ENCODE measurements around the gene CFAP299. TPM values are rescaled to one million over a fixed set of nuclear protein-coding genes. Genes with fewer than 3 reads are reported as not detected.

Gene CFAP299
- polyA plus RNA-seq, 2 of the 4 experiments (the other 2 are of a cell fraction) = not detected

- CTCF ChIA-PET = no interaction called here
- ATAC-seq (no peak), DNase-seq (ENCODE audit: low read depth in 1 of 2, low spot score in 1 of 2) (no peak), FAIRE-seq (no peak)
- Histone ChIP-seq H3K4me3 (no peak overlapping the region), H3K27ac (no peak overlapping the region), H3K9me3 (no peaks in the 10 kb centered on the region), H3K4me2 (no peak overlapping the region), H3K4me1 (no peaks in the 10 kb centered on the region)
- 37% methylated on average over 1 of the region's 1 CpG for WGBS (ENCODE audit: missing lambda C conversion rate)
- POLR2A ChIA-PET = no interaction called here
- TF ChIP-seq RCOR1 (IDR thresholded peaks at IDR 0.05; ENCODE audit: low read depth, low read length) (no peak), KDM1A (IDR thresholded peaks at IDR 0.05; ENCODE audit: low read depth) (no peak)
These were observed 124.5 kb downstream of the CFAP299 start for GRCh38 chr4:80459918-80460473.

GRCh38 chr4:80461412-80461811 is 125.9 kb downstream of the CFAP299 start:
- no peak for DNase-seq (ENCODE audit: low read depth in 1 of 2, low spot score in 1 of 2)
- no peak overlapping the region for H3K4me3 ChIP-seq
- POLR2A ChIA-PET = no interaction called here
- CTCF ChIA-PET = no interaction called here
- TF ChIP-seq HOXB5 (CRISPR knock-in tag; IDR thresholded peaks at IDR 0.05) (no peak), RAD21 (conservative IDR thresholded peaks at IDR 0.05 in 1 of 2, IDR thresholded peaks at IDR 0.05 in 1 of 2) (no peak), HDAC2 (IDR thresholded peaks at IDR 0.05) (no peak), ESRRA (IDR thresholded peaks at IDR 0.05; ENCODE audit: borderline replicate concordance, low read length) (no peak), RCOR1 (IDR thresholded peaks at IDR 0.05; ENCODE audit: low read depth, low read length) (no peak), NPAS2 (CRISPR knock-in tag; IDR thresholded peaks at IDR 0.05; ENCODE audit: borderline replicate concordance) (no peak), TP53 (CRISPR knock-in tag; IDR thresholded peaks at IDR 0.05) (no peak), EP300 (IDR thresholded peaks at IDR 0.05) (no peak), HOXB13 (CRISPR knock-in tag; IDR thresholded peaks at IDR 0.05; ENCODE audit: low read depth) (no peak), ZFP36 (IDR thresholded peaks at IDR 0.05; ENCODE audit: borderline replicate concordance, partially characterized antibody) (no peak)
- TF ChIP-seq, protein P1, sequence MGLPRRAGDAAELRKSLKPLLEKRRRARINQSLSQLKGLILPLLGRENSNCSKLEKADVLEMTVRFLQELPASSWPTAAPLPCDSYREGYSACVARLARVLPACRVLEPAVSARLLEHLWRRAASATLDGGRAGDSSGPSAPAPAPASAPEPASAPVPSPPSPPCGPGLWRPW (IDR thresholded peaks at IDR 0.05) = no peak
- no peaks in the 10 kb centered on the region for H3K9me3 ChIP-seq
- H3K27ac ChIP-seq = no peak overlapping the region
- WGBS (ENCODE audit: missing lambda C conversion rate) = 38% methylated on average over 1 of the region's 1 CpG
- H3K4me2 ChIP-seq = no peak overlapping the region
- H3K4me1 ChIP-seq = no peaks in the 10 kb centered on the region
- ATAC-seq = no peak
- FAIRE-seq = no peak

DNA sequence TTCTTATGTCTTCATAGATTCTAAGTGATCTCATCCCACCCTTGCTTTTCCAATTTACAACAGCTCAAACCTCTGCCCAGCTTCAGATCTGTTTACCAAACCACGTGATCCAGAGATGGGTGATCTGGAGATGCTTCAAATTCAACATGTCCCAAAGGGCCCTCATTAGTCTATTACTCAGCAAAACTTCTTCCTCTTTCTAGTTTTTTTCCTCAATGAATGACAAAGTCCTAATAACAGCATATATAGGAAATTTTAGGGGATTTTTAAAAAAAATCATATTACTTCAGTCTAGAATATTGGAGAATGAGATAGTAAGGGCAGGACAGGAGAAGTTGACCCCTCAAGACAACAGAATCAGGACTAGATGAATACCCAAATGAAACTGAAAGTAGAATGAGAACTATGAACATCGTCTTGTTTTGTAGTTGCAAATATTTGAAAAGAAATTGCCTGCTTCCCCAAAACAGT is 127.1 kb downstream of the CFAP299 start:
- H3K4me2 ChIP-seq = no peak overlapping the region
- POLR2A ChIA-PET = no interaction called here
- no peaks in the 10 kb centered on the region for H3K9me3 ChIP-seq
- no peak for DNase-seq (ENCODE audit: low read depth in 1 of 2, low spot score in 1 of 2)
- ATAC-seq = no peak
- no peaks in the 10 kb centered on the region for H3K4me1 ChIP-seq
- WGBS (ENCODE audit: missing lambda C conversion rate) = 16% methylated on average over 2 of the region's 2 CpGs
- FAIRE-seq = no peak
- CTCF ChIA-PET = no interaction called here
- H3K4me3 ChIP-seq = no peak overlapping the region
- H3K27ac ChIP-seq = no peak overlapping the region
- no peak for TF ChIP-seq USF2 (IDR thresholded peaks at IDR 0.05)
- TF ChIP-seq POLR2AphosphoS2 (conservative IDR thresholded peaks at IDR 0.05; ENCODE audit: low read length) = no peak
- no peak for TF ChIP-seq RFX5 (IDR thresholded peaks at IDR 0.05)
- no peak for TF ChIP-seq GATA3 (IDR thresholded peaks at IDR 0.05; ENCODE audit: borderline replicate concordance)
- no peak for TF ChIP-seq EHF (CRISPR knock-in tag; IDR thresholded peaks at IDR 0.05)
- no peak for TF ChIP-seq ZNF302 (CRISPR knock-in tag; IDR thresholded peaks at IDR 0.05)
- TF ChIP-seq CEBPB (IDR thresholded peaks at IDR 0.05) = no peak
- TF ChIP-seq ZFP36 (IDR thresholded peaks at IDR 0.05; ENCODE audit: borderline replicate concordance, partially characterized antibody) = no peak
- TF ChIP-seq RARB (CRISPR knock-in tag; IDR thresholded peaks at IDR 0.05) = no peak
- TF ChIP-seq, protein P2, sequence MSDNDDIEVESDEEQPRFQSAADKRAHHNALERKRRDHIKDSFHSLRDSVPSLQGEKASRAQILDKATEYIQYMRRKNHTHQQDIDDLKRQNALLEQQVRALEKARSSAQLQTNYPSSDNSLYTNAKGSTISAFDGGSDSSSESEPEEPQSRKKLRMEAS (IDR thresholded peaks at IDR 0.05) = no peak
- no peak for TF ChIP-seq HEYL (CRISPR knock-in tag; IDR thresholded peaks at IDR 0.05)
- TF ChIP-seq, protein P3, sequence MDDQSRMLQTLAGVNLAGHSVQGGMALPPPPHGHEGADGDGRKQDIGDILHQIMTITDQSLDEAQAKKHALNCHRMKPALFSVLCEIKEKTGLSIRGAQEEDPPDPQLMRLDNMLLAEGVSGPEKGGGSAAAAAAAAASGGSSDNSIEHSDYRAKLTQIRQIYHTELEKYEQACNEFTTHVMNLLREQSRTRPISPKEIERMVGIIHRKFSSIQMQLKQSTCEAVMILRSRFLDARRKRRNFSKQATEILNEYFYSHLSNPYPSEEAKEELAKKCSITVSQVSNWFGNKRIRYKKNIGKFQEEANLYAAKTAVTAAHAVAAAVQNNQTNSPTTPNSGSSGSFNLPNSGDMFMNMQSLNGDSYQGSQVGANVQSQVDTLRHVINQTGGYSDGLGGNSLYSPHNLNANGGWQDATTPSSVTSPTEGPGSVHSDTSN (IDR thresholded peaks at IDR 0.05) = no peak
- no peak for TF ChIP-seq CHD4 (IDR thresholded peaks at IDR 0.05; ENCODE audit: borderline replicate concordance)
- TF ChIP-seq MAFK (IDR thresholded peaks at IDR 0.05; ENCODE audit: partially characterized antibody) = no peak

Data from A549 (cell line).